ENCODE data around the gene PCDHGA8.
"Not testable (repeated sequence)": the region's sequence is repeated elsewhere in the genome, so short reads cannot be mapped to it uniquely, and the experiment has no call there.

Gene PCDHGA8

DNA sequence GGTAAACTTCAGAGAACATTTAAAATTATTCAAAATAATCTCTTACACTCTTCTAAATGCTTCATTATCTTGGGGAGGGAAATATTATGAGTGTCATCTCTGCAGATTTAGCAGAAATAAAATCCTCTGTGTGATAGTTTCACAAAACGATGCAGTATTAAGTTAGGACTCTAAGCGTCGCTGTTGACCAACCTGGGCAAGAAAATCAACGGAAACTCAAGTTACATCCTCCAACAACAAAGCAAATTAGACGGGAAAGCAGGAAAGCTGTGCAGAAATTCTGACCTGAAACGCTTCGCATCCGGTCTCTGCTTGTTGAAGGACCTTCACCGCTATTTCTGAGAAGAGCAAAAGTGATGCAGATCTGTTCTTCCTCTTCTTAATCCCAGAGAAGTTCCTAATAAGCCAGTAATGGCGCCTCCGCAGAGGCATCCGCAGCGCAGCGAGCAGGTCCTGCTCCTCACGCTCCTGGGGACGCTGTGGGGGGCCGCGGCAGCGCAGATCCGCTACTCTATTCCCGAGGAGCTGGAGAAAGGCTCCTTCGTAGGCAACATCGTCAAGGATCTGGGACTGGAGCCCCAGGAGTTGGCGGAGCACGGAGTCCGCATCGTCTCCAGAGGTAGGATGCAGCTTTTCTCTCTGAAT, 18.6 kb upstream of the PCDHGA8 start, which contains the start of gene PCDHGA6:
Gene PCDHGA6 (plus strand): TSS at position 219 of the 645 bp plus-strand sequence. CDS start 193 bp downstream, at position 412.
- no peak for DNase-seq (ENCODE audit: low spot score)
- Histone ChIP-seq H3K27ac (no peak within 1 kb of the TSS), H3K4me3 (peak within 1 kb of the TSS; percentile 49)
- TF ChIP-seq CTCF (IDR thresholded peaks at IDR 0.05): no peak

DNA sequence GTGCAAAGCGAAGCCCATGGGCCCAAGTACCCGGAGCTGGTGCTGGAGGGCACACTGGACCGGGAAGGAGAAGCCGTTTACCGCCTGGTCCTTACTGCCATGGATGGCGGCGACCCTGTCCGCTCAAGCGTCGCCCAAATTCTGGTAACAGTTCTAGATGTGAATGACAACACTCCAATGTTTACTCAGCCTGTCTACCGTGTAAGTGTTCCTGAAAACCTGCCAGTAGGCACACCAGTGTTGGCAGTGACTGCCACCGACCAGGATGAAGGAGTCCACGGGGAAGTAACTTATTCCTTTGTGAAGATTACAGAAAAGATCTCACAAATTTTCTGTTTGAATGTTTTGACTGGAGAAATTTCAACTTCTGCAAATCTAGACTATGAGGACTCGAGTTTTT, 17.8 kb upstream of the PCDHGA8 start:
- Histone ChIP-seq H3K4me3 (peak overlapping the region; percentile 49), H3K27ac (no peak overlapping the region)
- TF ChIP-seq CTCF (IDR thresholded peaks at IDR 0.05): no peak

DNA sequence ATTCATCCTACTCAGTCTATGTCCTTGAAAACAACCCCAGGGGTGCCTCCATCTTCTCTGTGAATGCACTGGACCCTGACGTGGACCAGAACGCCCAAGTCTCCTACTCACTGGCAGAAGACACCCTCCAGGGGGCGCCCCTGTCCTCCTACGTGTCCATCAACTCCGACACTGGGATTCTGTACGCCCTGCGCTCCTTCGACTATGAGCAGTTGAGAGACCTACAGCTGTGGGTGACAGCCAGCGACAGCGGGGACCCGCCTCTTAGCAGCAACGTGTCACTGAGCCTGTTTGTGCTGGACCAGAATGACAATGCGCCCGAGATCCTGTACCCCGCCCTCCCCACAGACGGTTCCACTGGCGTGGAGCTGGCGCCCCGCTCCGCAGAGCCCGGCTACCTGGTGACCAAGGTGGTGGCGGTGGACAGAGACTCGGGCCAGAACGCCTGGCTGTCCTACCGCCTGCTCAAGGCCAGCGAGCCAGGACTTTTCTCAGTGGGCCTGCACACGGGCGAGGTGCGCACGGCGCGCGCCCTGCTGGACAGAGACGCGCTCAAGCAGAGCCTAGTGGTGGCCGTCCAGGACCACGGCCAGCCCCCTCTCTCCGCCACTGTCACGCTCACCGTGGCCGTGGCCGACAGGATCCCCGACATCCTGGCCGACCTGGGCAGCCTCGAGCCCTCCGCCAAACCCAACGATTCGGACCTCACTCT, 16.8 kb upstream of the PCDHGA8 start:
- not testable (repeated sequence) for DNase-seq (ENCODE audit: low spot score); H3K27ac ChIP-seq
- peak overlapping the region; percentile 12 for H3K4me3 ChIP-seq

More for the DNA sequence above, 17.8 kb upstream of the PCDHGA8 start:
- no peak for DNase-seq (ENCODE audit: low spot score)

GRCh38 chr5:141382469-141383294, 9.8 kb upstream of the PCDHGA8 start, which contains the start of gene PCDHGA7:
TSS of gene PCDHGA7 (plus strand) at chr5:141382742. CDS start at chr5:141382900, 158 bp downstream.
- Histone ChIP-seq H3K4me3 (peak within 1 kb of the TSS; percentile 50), H3K27ac (no peak within 1 kb of the TSS)
- no peak for DNase-seq (ENCODE audit: low spot score)
- TF ChIP-seq CTCF (IDR thresholded peaks at IDR 0.05): no peak

GRCh38 chr5:141383345-141383744, 9.1 kb upstream of the PCDHGA8 start:
- H3K27ac ChIP-seq: no peak overlapping the region
- no peak for TF ChIP-seq CTCF (IDR thresholded peaks at IDR 0.05)
- DNase-seq (ENCODE audit: low spot score): no peak
- H3K4me3 ChIP-seq: peak overlapping the region; percentile 50

GRCh38 chr5:141384471-141385267, 7.8 kb upstream of the PCDHGA8 start:
- H3K27ac ChIP-seq: no peak overlapping the region
- DNase-seq (ENCODE audit: low spot score): no peak
- peak overlapping the region; percentile 25 for H3K4me3 ChIP-seq
- TF ChIP-seq CTCF (IDR thresholded peaks at IDR 0.05): no peak

- not testable (repeated sequence) for H3K27ac ChIP-seq; DNase-seq (ENCODE audit: low spot score)
- H3K4me3 ChIP-seq: peak within 1 kb of the TSS; percentile 48
Observed at GRCh38 chr5:141387557-141388311, 4.7 kb upstream of the PCDHGA8 start, which contains the start of gene PCDHGB4. TSS of gene PCDHGB4 (plus strand) at chr5:141387698. CDS start at chr5:141387885, 187 bp downstream.
